Stimulated activated CD4-positive, alpha-beta T cell treated with anti-CD3 and anti-CD28 coated beads, Interleukin-2, amount 100 ng/mL, for 4 hours (primary cell): ENCODE results near the gene CHCHD6.

Source experiments
- DNase-seq: peaks from one replicate; pipeline ENCODE4 v3.0.0-alpha.2; 2020; ENCODE audit warnings: low read depth

The CHCHD6 gene

GRCh38 chr3:126896067-126896441, 192.0 kb downstream of the CHCHD6 start:
- no peak for DNase-seq

GRCh38 chr3:126896968-126897367, 192.9 kb downstream of the CHCHD6 start:
- no peak for DNase-seq

- DNase-seq, result no peak
Measured at GRCh38 chr3:126897943-126898342, 193.9 kb downstream of the CHCHD6 start.

- no peak for DNase-seq
Measured at GRCh38 chr3:126900859-126901540, 197.0 kb downstream of the CHCHD6 start.

- no peak for DNase-seq
Measured at GRCh38 chr3:126901631-126902030, 197.6 kb downstream of the CHCHD6 start.

- no peak for DNase-seq
Measured at GRCh38 chr3:126903521-126903920, 199.5 kb downstream of the CHCHD6 start.

GRCh38 chr3:126907557-126907956, 203.5 kb downstream of the CHCHD6 start:
- no peak for DNase-seq

GRCh38 chr3:126908752-126909275, 204.8 kb downstream of the CHCHD6 start:
- DNase-seq, result no peak

GRCh38 chr3:126910231-126910630, 206.2 kb downstream of the CHCHD6 start:
- no peak for DNase-seq

- peak; percentile 31 for DNase-seq
Measured at GRCh38 chr3:126911162-126912026, 207.4 kb downstream of the CHCHD6 start.

- DNase-seq, result no peak
Measured at GRCh38 chr3:126912027-126912422, 208.0 kb downstream of the CHCHD6 start.

- DNase-seq, result no peak
Measured at GRCh38 chr3:126912491-126913195, 208.6 kb downstream of the CHCHD6 start.

- DNase-seq, result no peak
Measured at GRCh38 chr3:126913524-126913923, 209.5 kb downstream of the CHCHD6 start.

GRCh38 chr3:126914226-126914625, 210.2 kb downstream of the CHCHD6 start:
- no peak for DNase-seq

- no peak for DNase-seq
Measured at GRCh38 chr3:126915015-126915414, 211.0 kb downstream of the CHCHD6 start.

- DNase-seq, result no peak
Measured at GRCh38 chr3:126916546-126916945, 212.5 kb downstream of the CHCHD6 start.

GRCh38 chr3:126917232-126917804, 213.3 kb downstream of the CHCHD6 start:
- no peak for DNase-seq

- no peak for DNase-seq
Measured at GRCh38 chr3:126918355-126918821, 214.3 kb downstream of the CHCHD6 start.

- no peak for DNase-seq
Measured at GRCh38 chr3:126921085-126921824, 217.2 kb downstream of the CHCHD6 start.

GRCh38 chr3:126922466-126922865, 218.4 kb downstream of the CHCHD6 start:
- no peak for DNase-seq

- no peak for DNase-seq
Measured at GRCh38 chr3:126923423-126923822, 219.4 kb downstream of the CHCHD6 start.
